NCI-H146 treated with DMSO at 0.1 percent for 48 hours (cell line): ENCODE results near the gene PTCRA.
A peak's percentile ranks its signal among the peaks of the same experiment; 100 is the strongest.
"Not testable (repeated sequence)": the region's sequence is repeated elsewhere in the genome, so short reads cannot be mapped to it uniquely, and the experiment has no call there.

ENCODE experiments used
- DNase-seq: peaks from one replicate; lab custom pipeline; 2025; ENCODE audit not compliant: unreplicated experiment; lab: John Stamatoyannopoulos, UW

PTCRA gene

DNA sequence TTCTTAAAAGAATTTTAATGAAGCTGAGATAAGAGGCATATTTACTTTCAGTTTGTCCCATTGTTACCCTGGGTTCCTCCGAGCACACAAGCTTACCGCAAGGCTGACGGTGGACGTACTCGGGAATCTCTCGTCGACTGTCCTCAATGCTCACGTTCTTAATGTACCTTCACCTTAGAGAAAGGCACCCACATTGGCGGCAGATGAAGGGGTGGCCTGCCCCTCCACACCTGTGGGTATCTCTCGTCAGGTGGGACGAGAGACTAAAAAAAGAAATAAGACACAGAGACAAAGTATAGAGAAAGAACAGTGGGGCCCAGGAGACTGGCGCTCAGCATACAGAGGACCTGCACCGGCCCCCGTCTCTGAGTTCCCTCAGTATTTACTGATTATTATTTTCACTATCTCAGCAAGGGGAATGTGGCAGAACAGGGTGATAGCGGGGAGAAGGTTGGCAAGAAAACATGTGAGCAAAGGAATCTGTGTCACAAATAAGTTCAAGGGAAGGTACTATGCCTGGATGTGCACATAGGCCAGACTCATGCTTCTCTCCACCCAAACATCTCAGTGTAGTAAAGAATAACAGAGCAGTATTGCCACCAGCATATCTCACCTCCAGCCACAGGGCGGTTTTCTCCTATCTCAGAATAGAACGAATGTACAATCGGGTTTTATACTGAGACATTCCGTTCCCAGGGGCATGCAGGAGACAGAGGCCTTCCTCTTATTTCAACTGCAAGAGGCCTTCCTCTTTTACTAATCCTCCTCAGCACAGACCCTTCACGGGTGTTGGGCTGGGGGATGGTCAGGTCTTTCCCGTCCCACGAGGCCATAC is 13.2 kb upstream of the PTCRA start:
- not testable (repeated sequence) for DNase-seq

DNA sequence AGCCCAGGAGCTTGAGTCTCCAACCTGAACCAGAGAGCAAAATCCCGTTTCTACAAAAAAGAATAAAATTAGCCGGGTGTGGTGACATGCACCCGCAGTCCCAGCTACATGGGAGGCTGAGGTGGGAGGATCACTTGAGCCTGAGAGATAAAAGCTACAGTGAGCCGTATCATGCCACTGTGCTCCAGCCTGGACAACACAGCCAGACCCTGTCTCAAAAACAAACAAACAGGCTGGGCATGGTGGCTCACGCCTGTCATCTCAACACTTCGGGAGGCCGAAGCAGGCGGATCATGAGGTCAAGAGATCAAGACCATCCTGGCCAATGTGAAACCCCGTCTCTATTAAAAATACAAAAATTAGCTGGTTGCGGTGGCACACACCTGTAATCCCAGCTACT is 11.4 kb upstream of the PTCRA start:
- no peak for DNase-seq

- no peak for DNase-seq
These were observed 8.5 kb upstream of the PTCRA start for GRCh38 chr6:42907336-42907735.

- DNase-seq, result no peak
These were observed 6.0 kb upstream of the PTCRA start for GRCh38 chr6:42909835-42910234.

DNA sequence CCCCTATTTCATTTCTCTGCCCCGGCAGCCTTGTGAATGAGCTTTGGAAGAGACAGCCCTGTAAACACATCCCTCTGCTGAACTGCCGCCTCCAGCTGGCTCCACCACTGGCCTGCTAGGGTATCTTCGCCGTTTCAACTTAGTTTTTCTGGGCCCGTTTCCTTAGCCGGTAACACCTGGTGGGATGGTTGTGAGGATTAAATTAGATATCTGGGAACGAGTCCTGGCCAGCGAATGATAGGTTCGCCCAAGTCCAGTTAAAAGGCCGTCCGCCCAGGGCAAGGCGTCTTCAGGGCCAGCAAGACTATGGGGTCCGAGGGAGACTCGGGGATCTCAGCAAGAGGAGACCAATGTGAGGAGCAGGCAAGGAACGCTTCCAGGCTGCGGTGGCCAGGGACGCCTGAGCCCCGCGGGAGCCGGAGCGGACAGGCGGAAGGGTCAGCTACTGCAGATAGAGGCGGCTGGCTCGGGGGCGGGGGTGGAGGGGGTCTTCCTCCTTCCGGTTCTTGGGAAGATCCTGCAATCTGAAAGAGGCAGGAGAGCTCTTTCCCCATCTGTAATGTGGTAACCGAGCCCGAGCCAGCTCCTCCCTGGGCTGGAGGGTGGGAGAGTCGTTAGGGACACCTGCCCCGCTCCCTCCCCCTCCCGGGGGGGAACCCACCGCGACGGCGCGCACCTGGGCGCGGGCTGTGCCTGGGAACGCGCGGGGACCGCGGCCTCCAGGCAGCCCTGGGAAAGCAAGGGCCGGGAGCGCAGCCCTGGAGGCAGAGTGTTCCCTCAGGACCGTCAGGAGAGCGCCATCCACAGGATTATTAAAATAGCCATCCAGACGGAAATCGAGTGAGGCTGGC is 4.5 kb upstream of the PTCRA start:
- DNase-seq, result peak; percentile 84

- no peak for DNase-seq
These were observed 1.3 kb upstream of the PTCRA start for GRCh38 chr6:42914546-42914945.

GRCh38 chr6:42916288-42916687 is 435 bp downstream of the PTCRA start:
- no peak for DNase-seq

DNA sequence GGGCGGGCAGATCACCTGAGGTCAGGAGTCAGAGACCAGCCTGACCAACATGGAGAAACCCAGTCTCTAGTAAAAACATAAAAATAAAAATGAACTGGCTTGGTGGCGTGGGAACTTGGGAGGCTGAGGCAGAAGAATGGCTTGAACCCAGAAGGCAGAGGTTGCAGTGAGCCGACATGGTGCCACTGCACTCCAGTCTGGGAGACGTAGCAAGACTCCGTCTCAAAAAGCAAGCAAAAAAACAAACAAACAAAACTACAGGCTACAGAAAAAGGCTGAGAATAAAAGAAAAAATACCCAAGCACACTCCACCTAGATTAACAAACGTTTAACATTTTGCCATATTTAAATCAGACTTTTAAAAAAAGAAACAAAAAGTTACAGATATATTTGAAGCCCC is 5.9 kb downstream of the PTCRA start:
- no peak for DNase-seq

DNA sequence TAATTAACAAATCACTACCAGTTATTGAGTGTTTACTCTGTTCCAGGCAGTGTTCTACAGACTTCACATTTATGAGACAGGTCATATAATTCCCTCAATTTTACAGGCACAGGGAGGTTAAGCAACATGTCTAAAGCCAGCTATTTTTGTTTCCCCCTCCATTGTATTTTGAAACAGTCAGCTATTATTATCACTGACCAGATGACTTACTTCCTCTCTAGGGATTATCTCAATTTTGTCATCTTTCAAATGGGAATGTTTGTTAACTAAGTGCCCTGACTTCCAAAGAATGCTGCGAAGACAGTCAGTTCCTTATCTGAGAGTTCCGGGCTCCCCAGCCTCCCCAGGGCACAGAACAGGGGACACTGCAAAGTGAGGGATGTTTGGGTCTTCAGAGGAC is 7.8 kb downstream of the PTCRA start:
- no peak for DNase-seq

- DNase-seq, result no peak
These were observed 9.5 kb downstream of the PTCRA start for GRCh38 chr6:42925248-42925857.

GRCh38 chr6:42928986-42929820 is 13.3 kb downstream of the PTCRA start, which contains the start of gene CNPY3:
CNPY3 (plus strand) TSS chr6:42929480; CDS start chr6:42929571, 91 bp downstream.
- peak; percentile 100 for DNase-seq

- peak; percentile 57 for DNase-seq
These were observed 14.0 kb downstream of the PTCRA start for GRCh38 chr6:42929821-42930360.

- no peak for DNase-seq
These were observed 16.6 kb downstream of the PTCRA start for GRCh38 chr6:42932412-42932811.

DNA sequence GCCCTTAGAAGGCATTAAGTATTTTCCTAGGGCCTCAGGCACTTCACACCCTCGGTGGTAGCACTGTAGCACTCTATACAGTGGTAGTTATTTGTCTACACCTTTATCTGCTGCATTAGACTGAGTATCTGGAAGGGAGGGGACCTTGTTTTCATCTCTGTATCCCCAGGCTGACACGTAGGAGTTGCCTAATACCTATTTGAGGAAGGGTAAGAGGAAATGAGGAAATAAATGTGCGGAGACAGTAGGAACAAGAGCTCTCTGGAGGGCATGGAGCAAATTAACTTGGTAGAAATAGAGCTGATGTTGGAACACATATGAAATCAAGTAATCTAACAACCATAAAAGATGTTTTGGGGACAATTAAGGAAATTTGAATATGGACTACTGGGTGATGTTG is 17.4 kb downstream of the PTCRA start:
- DNase-seq, result no peak

DNA sequence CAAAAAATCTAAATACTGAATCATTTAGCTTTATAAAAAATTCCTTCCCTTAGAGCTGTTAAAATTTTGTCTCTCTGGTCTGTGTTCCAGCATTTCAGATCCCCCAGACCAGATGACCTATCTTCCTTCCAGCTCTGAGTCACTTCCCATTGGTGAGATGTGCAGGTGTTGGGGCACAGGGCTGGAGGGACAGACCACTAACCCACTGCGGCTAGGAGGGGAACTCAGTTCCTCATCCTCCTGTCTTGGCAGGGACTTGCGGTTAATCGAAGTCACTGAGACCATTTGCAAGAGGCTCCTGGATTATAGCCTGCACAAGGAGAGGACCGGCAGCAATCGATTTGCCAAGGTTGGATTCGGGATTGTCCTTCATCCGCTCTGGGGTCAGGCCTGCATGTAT is 19.5 kb downstream of the PTCRA start:
- DNase-seq, result no peak

DNA sequence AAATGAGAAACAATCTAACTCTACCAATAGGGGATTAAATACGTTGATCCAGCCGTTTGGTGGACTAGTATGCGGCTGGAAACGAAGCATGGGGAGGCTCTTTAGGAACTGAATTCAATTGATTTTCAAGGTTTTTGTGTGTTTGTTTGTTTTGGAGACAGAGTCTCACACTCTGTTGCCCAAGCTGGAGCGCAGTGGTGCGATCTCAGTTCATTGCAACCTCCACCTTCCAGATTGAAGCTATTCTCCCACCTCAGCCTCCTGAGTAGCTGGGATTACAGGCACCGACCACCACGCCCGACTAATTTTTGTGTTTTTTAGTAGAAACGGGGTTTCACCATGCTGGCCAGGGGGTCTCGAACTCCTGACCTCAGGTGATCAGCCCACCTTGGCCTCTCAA is 20.5 kb downstream of the PTCRA start:
- no peak for DNase-seq

DNA sequence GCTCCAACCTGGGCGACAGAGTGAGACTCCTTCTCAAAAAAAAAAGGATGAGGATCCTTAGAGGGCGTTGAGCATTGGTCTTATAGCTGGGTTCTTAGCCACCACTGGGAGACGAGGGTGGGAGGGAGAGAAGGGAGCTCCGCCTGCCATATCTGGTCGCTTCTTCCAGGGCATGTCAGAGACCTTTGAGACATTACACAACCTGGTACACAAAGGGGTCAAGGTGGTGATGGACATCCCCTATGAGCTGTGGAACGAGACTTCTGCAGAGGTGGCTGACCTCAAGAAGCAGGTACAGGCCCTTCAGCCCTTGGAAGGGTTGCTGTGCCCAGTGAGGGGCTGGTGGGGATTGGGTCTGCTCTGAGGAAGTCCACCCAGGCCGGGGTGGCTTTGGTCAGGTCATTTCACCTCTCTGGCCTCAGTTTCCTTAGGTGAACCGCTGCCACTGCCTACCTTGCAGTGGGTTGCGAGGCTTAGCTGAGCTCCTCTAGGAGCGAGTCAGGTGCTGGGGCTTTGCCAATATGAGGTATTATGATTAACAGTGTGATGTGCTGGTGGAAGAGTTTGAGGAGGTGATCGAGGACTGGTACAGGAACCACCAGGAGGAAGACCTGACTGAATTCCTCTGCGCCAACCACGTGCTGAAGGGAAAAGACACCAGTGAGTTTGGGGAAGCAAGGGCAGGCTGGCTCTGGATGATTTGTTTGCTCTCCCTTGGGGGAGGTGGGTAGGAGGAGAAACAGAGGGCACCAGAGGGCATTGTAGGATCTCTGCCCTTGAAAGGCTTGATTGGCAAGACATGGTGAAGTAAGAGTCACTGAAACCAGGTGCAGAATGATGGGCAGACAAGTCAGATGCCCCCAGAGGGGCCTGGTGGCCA is 21.9 kb downstream of the PTCRA start:
- no peak for DNase-seq

DNA sequence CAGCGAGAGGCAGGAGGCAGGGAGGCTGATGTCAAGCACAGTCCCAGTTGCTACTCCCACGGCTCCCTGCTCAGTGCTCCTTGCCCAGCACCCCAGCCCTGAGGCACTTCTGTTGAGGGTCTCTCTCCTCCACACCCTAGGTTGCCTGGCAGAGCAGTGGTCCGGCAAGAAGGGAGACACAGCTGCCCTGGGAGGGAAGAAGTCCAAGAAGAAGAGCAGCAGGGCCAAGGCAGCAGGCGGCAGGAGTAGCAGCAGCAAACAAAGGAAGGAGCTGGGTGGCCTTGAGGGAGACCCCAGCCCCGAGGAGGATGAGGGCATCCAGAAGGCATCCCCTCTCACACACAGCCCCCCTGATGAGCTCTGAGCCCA is 22.6 kb downstream of the PTCRA start:
- no peak for DNase-seq

DNA sequence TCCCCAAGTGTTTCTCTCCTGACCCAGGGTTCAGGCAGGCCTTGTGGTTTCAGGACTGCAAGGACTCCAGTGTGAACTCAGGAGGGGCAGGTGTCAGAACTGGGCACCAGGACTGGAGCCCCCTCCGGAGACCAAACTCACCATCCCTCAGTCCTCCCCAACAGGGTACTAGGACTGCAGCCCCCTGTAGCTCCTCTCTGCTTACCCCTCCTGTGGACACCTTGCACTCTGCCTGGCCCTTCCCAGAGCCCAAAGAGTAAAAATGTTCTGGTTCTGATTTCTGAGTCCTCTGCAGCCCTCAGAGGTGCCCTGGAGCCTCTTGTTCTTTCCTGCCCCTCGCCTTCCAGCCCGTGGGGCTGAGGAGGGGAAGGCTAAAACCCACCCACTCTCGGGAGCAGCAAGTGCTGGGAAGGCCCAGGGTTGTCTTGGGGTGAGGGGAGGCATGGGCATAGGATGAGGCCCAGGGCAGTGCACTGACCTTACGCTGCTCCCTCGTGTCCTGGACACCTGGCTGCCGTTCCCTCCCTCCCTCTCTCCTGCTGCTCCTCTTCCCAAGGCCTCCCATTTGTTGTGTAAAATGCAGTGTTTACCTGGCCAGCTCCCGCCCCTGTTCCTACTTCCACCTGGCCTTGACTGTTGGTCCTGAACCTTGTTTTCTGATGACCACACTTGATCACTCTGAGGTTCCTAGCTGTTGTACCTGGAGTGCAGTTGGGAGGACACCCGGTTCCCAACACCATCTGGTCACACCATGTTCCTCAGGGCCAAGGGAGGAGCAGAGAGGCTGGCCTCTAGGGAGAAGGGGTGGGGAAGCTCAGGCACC is 23.3 kb downstream of the PTCRA start:
- DNase-seq, result no peak
